Liver (tissue), 9 donors: ENCODE data around the gene NAT9. TPM values are rescaled to one million over a fixed set of nuclear protein-coding genes. Genes with fewer than 3 reads are reported as not detected.

Experiments
- DNase-seq: peaks from one replicate; pipeline ENCODE4 v3.0.0-alpha.2; 2017; ENCODE audit warnings: low spot score
- H3K27ac ChIP-seq, 2 donors: one replicate each; pipeline ENCODE4 v1.7.0; 2013; ENCODE audit warnings: inconsistent platforms in 2 of 2, low read length in 2 of 2, control low read depth in 1 of 2, low read depth in 1 of 2, mild to moderate bottlenecking in 1 of 2
- H3K27me3 ChIP-seq, 4 donors: one replicate each; pipeline versions ENCODE4 v1.6.1 to v1.7.0; 2013; ENCODE audit warnings: low read length in 3 of 4, inconsistent platforms in 1 of 4, mild to moderate bottlenecking in 1 of 4, moderate library complexity in 1 of 4; ENCODE audit not compliant: control insufficient read depth in 4 of 4, insufficient read depth in 4 of 4
- H3K36me3 ChIP-seq, 4 donors: one replicate each; pipeline versions ENCODE4 v1.6.1 to v1.7.0; 2013; ENCODE audit warnings: low read length in 3 of 4, mild to moderate bottlenecking in 3 of 4, low read depth in 1 of 4, moderate library complexity in 1 of 4; ENCODE audit not compliant: control insufficient read depth in 4 of 4, insufficient read depth in 3 of 4
- H3K4me1 ChIP-seq, 4 donors: one replicate each; pipeline versions ENCODE4 v1.6.1 to v1.7.0; 2013; ENCODE audit warnings: low read length in 3 of 4, mild to moderate bottlenecking in 3 of 4, moderate library complexity in 1 of 4; ENCODE audit not compliant: control insufficient read depth in 4 of 4, insufficient read depth in 4 of 4
- H3K4me3 ChIP-seq, 3 donors: one replicate each; pipeline versions ENCODE4 v1.6.1 to v1.7.0; 2013; ENCODE audit warnings: low read length in 3 of 3, control low read depth in 1 of 3, low read depth in 1 of 3, mild to moderate bottlenecking in 1 of 3
- H3K9ac ChIP-seq, 2 donors: one replicate each; pipeline ENCODE4 v1.7.0; 2013; ENCODE audit warnings: low read length in 2 of 2, mild to moderate bottlenecking in 2 of 2, moderate library complexity in 2 of 2, control low read depth in 1 of 2, low read depth in 1 of 2
- H3K9me3 ChIP-seq, 4 donors: one replicate each; pipeline versions ENCODE4 v1.6.1 to v1.7.0; 2013; ENCODE audit warnings: low read length in 3 of 4; ENCODE audit not compliant: control insufficient read depth in 4 of 4
- EGR1 ChIP-seq, 2 donors: IDR thresholded peaks; 2 replicates each; pipeline ENCODE4 v1.6.1; 2016 to 2018; ENCODE audit warnings: antibody characterized with exemption in 2 of 2, low read depth in 2 of 2
- FOXA1 ChIP-seq: IDR thresholded peaks from 2 replicates; pipeline ENCODE4 v1.6.1; 2016; ENCODE audit warnings: antibody characterized with exemption
- FOXA2 ChIP-seq: IDR thresholded peaks from 2 replicates; pipeline ENCODE4 v1.6.1; 2016; ENCODE audit warnings: antibody characterized with exemption
- GABPA ChIP-seq, 2 donors: IDR thresholded peaks in 1 of 2; conservative IDR thresholded peaks in 1 of 2; 2 replicates each; pipeline ENCODE4 v1.6.1; 2016; ENCODE audit warnings: antibody characterized with exemption in 2 of 2, mild to moderate bottlenecking in 1 of 2, moderate library complexity in 1 of 2
- HNF4A ChIP-seq, 2 donors: conservative IDR thresholded peaks; 2 replicates each; pipeline ENCODE4 v1.6.1; 2016; ENCODE audit warnings: antibody characterized with exemption in 2 of 2, mild to moderate bottlenecking in 2 of 2
- NR2F2 ChIP-seq: IDR thresholded peaks from 2 replicates; pipeline ENCODE4 v1.6.1; 2016; ENCODE audit warnings: antibody characterized with exemption
- RAD21 ChIP-seq, 2 donors: IDR thresholded peaks; 2 replicates each; pipeline ENCODE4 v1.6.1; 2016; ENCODE audit warnings: antibody characterized with exemption in 2 of 2, mild to moderate bottlenecking in 2 of 2
- RXRA ChIP-seq, 2 donors: IDR thresholded peaks; 2 replicates each; pipeline ENCODE4 v1.6.1; 2017 to 2018; ENCODE audit warnings: antibody characterized with exemption in 2 of 2, mild to moderate bottlenecking in 1 of 2
- SP1 ChIP-seq: IDR thresholded peaks from 2 replicates; pipeline ENCODE4 v1.6.1; 2018; ENCODE audit warnings: antibody characterized with exemption, mild to moderate bottlenecking
- TAF1 ChIP-seq: conservative IDR thresholded peaks from 2 replicates; pipeline ENCODE4 v1.6.1; 2016; ENCODE audit warnings: antibody characterized with exemption, mild to moderate bottlenecking
- YY1 ChIP-seq: IDR thresholded peaks from 2 replicates; pipeline ENCODE4 v1.6.1; 2016; ENCODE audit warnings: antibody characterized with exemption, mild to moderate bottlenecking
- WGBS: extraction: QIAGEN DNeasy Blood & Tissue Kit; methylation state at CpG from one replicate; pipeline ENCODE4 v1.1.7; 2013; 5-methylcytosine and 5-hydroxymethylcytosine counted together
- polyA plus RNA-seq, 2 donors: library from polyadenylated mRNA; stranded (reverse) in 1 of 2; unstranded in 1 of 2; fragments of 200-250 nt in 1 of 2; fragments of >200 nt in 1 of 2; fragmentation: Nextera tagmentation in 1 of 2; extraction: Ambion mirVana in 1 of 2; gene quantifications; one replicate each; pipeline versions ENCODE4 v1.2.1 to v1.2.3, GENCODE V29; 2013 to 2015
- total RNA-seq, 2 donors: library from RNA; depleted of rRNA; stranded (reverse); fragments of >200 nt; gene quantifications; one replicate each; pipeline ENCODE4 v1.2.3, GENCODE V29; 2014
- TF ChIP-seq, protein P1 (sequence below): IDR thresholded peaks from 2 replicates; pipeline ENCODE4 v1.6.1; 2016; ENCODE audit warnings: antibody characterized with exemption
- TF ChIP-seq, protein P2 (sequence below): IDR thresholded peaks from 2 replicates; pipeline ENCODE4 v1.6.1; 2016; ENCODE audit warnings: antibody characterized with exemption
- TF ChIP-seq, protein P3 (sequence below): IDR thresholded peaks from 2 replicates; pipeline ENCODE4 v1.6.1; 2016; ENCODE audit warnings: antibody characterized with exemption
- TF ChIP-seq, protein P4 (sequence below): IDR thresholded peaks from 2 replicates; pipeline ENCODE4 v1.6.1; 2016; ENCODE audit warnings: antibody characterized with exemption, mild to moderate bottlenecking
- donor health status: healthy.
- donor health status: healthy.
- donor health status: healthy.
- donor health status: healthy.
- donor health status: healthy.

The NAT9 gene
- total and polyA plus RNA-seq, 4 donors = 8.1 to 25.5 (median 17.1) TPM

DNA sequence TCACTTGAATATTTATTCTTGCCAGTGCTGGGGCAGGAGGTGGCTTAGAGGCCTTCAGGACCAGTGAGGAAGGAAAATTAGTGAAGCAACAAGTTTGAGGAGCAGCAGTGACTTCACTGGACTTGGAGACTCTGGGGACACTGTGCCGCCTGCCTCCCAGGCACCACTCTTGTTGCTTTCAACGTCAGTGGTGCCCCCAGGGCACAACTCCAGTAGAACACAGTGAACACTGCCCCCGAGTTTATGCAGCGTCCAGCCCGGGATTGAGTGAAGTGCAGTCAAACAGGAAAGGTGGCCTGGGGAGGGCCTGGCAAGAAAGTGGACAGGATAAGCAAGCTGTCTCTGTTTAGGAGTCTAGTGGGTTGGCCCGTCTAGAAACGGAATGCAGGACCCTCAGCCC lies 24.4 kb upstream of the NAT9 start:
- Histone ChIP-seq H3K4me1 (no peaks in the 10 kb centered on the region), H3K36me3 (peaks cover 0 to 62% (median 9%) of the 10 kb centered on the region in 4 donors), H3K9me3 (no peaks in the 10 kb centered on the region), H3K4me3 (no peak overlapping the region), H3K9ac (no peak overlapping the region), H3K27me3 (no peaks in the 10 kb centered on the region), H3K27ac (no peak overlapping the region)
- no peak for TF ChIP-seq TAF1
- TF ChIP-seq RAD21 (IDR thresholded peaks at IDR 0.05) = no peak
- TF ChIP-seq, protein P1, sequence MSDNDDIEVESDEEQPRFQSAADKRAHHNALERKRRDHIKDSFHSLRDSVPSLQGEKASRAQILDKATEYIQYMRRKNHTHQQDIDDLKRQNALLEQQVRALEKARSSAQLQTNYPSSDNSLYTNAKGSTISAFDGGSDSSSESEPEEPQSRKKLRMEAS = no peak
- no peak for TF ChIP-seq GABPA (IDR thresholded peaks at IDR 0.05 in 1 of 2, conservative IDR thresholded peaks at IDR 0.05 in 1 of 2)
- TF ChIP-seq, protein P2, sequence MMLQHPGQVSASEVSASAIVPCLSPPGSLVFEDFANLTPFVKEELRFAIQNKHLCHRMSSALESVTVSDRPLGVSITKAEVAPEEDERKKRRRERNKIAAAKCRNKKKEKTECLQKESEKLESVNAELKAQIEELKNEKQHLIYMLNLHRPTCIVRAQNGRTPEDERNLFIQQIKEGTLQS = no peak
- TF ChIP-seq, protein P3, sequence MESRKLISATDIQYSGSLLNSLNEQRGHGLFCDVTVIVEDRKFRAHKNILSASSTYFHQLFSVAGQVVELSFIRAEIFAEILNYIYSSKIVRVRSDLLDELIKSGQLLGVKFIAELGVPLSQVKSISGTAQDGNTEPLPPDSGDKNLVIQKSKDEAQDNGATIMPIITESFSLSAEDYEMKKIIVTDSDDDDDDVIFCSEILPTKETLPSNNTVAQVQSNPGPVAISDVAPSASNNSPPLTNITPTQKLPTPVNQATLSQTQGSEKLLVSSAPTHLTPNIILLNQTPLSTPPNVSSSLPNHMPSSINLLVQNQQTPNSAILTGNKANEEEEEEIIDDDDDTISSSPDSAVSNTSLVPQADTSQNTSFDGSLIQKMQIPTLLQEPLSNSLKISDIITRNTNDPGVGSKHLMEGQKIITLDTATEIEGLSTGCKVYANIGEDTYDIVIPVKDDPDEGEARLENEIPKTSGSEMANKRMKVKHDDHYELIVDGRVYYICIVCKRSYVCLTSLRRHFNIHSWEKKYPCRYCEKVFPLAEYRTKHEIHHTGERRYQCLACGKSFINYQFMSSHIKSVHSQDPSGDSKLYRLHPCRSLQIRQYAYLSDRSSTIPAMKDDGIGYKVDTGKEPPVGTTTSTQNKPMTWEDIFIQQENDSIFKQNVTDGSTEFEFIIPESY = no peak
- 93% methylated on average over 7 of the region's 7 CpGs for WGBS
- no peak for DNase-seq

DNA sequence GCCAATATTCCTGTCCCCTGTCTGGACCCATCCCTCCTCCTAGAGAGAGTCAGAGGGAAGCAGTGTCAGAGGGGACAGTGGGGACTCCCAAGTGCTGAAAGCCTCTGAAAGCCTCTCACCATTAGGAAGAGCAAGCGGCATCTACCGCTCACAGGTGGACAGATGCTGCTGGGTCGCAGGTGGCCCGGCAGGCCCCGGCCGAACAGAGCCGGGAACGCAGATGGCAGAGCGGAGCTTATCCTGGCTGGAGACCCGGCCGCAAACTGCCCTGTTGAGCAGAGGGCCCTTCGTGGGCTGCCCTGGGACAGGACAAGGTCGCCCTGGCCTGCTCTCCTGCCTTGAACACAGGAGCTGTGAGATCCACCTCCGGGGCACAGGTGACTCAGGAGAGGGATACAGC lies 23.0 kb upstream of the NAT9 start:
- Histone ChIP-seq H3K36me3 (peaks cover 0 to 66% (median 18%) of the 10 kb centered on the region in 4 donors), H3K9me3 (no peaks in the 10 kb centered on the region), H3K4me1 (no peaks in the 10 kb centered on the region), H3K27ac (no peak overlapping the region), H3K4me3 (no peak overlapping the region), H3K9ac (no peak overlapping the region), H3K27me3 (no peaks in the 10 kb centered on the region)
- TF ChIP-seq HNF4A (conservative IDR thresholded peaks at IDR 0.05) = no peak
- TF ChIP-seq YY1 = no peak
- TF ChIP-seq, protein P4, sequence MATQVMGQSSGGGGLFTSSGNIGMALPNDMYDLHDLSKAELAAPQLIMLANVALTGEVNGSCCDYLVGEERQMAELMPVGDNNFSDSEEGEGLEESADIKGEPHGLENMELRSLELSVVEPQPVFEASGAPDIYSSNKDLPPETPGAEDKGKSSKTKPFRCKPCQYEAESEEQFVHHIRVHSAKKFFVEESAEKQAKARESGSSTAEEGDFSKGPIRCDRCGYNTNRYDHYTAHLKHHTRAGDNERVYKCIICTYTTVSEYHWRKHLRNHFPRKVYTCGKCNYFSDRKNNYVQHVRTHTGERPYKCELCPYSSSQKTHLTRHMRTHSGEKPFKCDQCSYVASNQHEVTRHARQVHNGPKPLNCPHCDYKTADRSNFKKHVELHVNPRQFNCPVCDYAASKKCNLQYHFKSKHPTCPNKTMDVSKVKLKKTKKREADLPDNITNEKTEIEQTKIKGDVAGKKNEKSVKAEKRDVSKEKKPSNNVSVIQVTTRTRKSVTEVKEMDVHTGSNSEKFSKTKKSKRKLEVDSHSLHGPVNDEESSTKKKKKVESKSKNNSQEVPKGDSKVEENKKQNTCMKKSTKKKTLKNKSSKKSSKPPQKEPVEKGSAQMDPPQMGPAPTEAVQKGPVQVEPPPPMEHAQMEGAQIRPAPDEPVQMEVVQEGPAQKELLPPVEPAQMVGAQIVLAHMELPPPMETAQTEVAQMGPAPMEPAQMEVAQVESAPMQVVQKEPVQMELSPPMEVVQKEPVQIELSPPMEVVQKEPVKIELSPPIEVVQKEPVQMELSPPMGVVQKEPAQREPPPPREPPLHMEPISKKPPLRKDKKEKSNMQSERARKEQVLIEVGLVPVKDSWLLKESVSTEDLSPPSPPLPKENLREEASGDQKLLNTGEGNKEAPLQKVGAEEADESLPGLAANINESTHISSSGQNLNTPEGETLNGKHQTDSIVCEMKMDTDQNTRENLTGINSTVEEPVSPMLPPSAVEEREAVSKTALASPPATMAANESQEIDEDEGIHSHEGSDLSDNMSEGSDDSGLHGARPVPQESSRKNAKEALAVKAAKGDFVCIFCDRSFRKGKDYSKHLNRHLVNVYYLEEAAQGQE = no peak
- TF ChIP-seq, protein P3 = no peak
- TF ChIP-seq EGR1 (IDR thresholded peaks at IDR 0.05; ENCODE audit: low read depth in 2 of 2) = no peak
- no peak for TF ChIP-seq SP1
- TF ChIP-seq, protein P2 = no peak
- no peak for TF ChIP-seq NR2F2
- no peak for TF ChIP-seq RXRA (IDR thresholded peaks at IDR 0.05)
- TF ChIP-seq FOXA2 = no peak
- no peak for TF ChIP-seq TAF1
- TF ChIP-seq FOXA1 = no peak
- no peak for TF ChIP-seq GABPA (IDR thresholded peaks at IDR 0.05 in 1 of 2, conservative IDR thresholded peaks at IDR 0.05 in 1 of 2)
- TF ChIP-seq, protein P1 = no peak
- no peak for DNase-seq
- 98% methylated on average over 14 of the region's 14 CpGs for WGBS
